ENCODE results near the gene SPOPL.
"Not testable (repeated sequence)": the region's sequence is repeated elsewhere in the genome, so short reads cannot be mapped to it uniquely, and the experiment has no call there.

DNA sequence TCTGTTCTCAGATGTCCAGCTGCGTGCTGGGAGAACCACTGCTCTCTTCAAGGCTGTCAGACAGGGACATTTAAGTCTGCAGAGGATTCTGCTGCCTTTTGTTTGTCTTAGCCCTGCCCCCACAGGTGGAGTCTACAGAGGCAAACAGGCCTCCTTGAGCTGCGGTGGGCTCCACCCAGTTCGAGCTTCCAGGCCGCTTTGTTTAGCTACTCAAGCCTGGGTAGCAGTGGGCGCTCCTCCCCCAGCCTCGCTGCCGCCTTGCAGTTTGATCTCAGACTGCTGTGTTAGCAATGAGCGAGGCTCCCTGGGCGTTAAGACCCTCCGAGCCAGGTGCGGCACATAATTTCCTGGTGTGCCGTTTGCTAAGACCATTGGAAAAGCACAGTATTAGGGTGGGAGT lies 42.6 kb downstream of the SPOPL start:
- TF ChIP-seq, protein P1, sequence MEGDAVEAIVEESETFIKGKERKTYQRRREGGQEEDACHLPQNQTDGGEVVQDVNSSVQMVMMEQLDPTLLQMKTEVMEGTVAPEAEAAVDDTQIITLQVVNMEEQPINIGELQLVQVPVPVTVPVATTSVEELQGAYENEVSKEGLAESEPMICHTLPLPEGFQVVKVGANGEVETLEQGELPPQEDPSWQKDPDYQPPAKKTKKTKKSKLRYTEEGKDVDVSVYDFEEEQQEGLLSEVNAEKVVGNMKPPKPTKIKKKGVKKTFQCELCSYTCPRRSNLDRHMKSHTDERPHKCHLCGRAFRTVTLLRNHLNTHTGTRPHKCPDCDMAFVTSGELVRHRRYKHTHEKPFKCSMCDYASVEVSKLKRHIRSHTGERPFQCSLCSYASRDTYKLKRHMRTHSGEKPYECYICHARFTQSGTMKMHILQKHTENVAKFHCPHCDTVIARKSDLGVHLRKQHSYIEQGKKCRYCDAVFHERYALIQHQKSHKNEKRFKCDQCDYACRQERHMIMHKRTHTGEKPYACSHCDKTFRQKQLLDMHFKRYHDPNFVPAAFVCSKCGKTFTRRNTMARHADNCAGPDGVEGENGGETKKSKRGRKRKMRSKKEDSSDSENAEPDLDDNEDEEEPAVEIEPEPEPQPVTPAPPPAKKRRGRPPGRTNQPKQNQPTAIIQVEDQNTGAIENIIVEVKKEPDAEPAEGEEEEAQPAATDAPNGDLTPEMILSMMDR (conservative IDR thresholded peaks at IDR 0.05; ENCODE audit: low read depth, low read length) = not testable (repeated sequence)
- TF ChIP-seq EZH2 (IDR thresholded peaks at IDR 0.05; ENCODE audit: borderline replicate concordance, low read depth, low read length, poor library complexity, severe bottlenecking) = not testable (repeated sequence)
